T-helper 2 cell treated with Interferon-gamma antibody and Interleukin-4, amounts not matched to agents 100 ng/mL and 5 ng/mL, for 36 hours (primary cell): ENCODE measurements around the gene RSPH1. TPM values are rescaled to one million over a fixed set of nuclear protein-coding genes. Genes with fewer than 3 reads are reported as not detected.

Experiments
- intact Hi-C: fragments of 100-400 bp; cut with micrococcal nuclease; formaldehyde crosslinking; loops from one replicate; pipeline ENCODE4 v1.15.1; 2023
- total RNA-seq: library from RNA; stranded (reverse); gene quantifications from 2 replicates; pipeline ENCODE4 v1.2.3, GENCODE V29; 2022

RSPH1 gene
- total RNA-seq, 1 donor from 2014 or later, result not detected

DNA sequence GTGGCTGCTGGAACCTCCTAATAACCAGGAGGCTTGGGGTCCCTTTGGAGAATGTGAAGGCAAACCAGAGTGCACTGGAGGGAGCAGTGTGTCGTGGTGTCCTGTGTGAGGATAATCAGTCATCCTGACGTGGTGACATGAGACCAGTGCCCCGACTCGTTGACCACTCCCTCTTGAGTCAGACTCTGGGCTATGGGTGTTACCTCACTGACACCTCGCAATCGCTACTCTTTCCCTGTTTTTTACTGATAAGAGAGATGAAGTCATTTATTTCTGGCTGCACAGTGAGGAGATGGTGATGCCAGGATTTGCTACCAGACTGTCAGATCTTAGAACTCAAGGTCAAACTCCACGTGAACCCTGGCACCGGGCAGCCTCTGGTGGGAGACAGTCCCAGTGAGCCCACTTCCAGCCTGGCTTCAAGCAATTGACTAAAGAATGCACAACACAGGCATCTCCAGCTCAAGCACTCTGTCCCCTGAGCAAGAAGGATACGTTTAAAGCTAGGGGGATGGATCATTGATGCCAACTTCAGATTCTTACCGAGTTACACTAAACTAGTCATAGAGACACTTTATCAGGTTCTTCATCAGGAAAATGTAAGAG is 62.0 kb downstream of the RSPH1 start:
- intact Hi-C loops, result no loop called here

DNA sequence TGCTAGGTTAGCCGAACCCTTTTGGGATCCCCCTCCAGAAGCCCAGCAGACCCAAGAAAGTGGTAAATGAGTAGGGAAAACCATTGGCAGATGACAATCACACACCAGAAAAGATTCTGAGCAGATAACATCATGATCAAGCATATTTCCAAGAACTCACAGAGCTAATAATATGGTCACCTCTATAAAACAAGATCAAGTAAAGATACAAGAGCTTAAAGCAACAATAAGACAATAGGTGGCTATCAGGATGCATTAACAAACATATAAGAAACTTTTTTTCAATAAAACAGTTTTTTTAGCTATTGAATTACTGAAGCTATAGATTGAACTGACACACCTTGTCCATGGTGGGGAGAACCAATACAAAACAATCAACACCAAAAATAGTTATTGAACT is 63.3 kb downstream of the RSPH1 start:
- intact Hi-C loops, result no loop called here

- intact Hi-C loops, result no loop called here
Measured at GRCh38 chr21:42431196-42431595, 64.8 kb downstream of the RSPH1 start.

DNA sequence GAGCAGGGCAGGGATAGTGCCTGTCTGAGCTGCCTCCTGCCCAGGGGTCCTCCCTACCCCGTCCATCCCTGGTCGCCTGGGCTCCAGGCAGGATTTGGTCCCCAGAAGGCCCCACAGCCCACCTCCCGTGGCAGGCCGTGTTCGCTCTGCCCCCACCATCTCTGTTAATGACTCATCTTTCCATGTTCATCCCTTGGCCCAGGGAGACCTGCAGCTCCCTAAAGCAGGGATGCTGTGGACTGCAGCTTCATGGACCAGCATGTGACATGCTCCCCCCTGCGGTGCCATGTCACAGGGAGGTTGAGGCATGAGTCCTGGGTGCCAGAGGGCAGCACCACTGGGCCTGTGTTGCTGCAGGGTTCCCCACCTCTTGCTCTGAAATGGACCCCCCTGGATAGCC is 65.5 kb downstream of the RSPH1 start:
- intact Hi-C loops, result no loop called here

DNA sequence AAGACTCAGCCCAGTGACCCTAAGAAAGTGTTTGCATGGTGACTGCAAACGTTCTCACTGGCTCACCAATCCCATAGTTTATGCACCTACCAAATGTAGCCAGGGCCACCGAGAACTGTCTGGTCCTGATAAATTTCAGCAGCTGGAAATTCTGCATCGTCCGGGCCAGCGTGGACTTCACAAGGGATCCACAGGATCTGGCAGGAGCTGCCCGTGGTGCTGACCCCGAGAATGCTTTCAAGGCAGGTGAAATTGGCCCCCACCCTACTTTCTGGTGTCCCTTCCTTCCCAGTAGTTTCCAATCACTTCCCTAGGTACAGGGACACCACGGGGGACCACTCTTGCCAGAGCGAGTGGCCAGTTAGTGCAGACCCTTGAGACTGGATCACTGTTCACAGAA is 66.2 kb downstream of the RSPH1 start:
- intact Hi-C loops, result loop anchor here (5.0 to 10.0 kb wide), 4 partner anchors 38 to 235 kb away; no protein-coding TSS in a partner anchor

- intact Hi-C loops, result loop anchor here (5.0 to 10.0 kb wide), 4 partner anchors 37 to 234 kb away; no protein-coding TSS in a partner anchor
Measured at GRCh38 chr21:42429021-42429420, 67.0 kb downstream of the RSPH1 start.

GRCh38 chr21:42427809-42428419 is 68.1 kb downstream of the RSPH1 start:
- intact Hi-C loops, result loop anchor here (5.0 to 10.0 kb wide), 4 partner anchors 36 to 233 kb away; no protein-coding TSS in a partner anchor

GRCh38 chr21:42426876-42427480 is 69.0 kb downstream of the RSPH1 start:
- intact Hi-C loops, result loop anchor here (5.0 to 10.0 kb wide), 4 partner anchors 35 to 232 kb away; no protein-coding TSS in a partner anchor

DNA sequence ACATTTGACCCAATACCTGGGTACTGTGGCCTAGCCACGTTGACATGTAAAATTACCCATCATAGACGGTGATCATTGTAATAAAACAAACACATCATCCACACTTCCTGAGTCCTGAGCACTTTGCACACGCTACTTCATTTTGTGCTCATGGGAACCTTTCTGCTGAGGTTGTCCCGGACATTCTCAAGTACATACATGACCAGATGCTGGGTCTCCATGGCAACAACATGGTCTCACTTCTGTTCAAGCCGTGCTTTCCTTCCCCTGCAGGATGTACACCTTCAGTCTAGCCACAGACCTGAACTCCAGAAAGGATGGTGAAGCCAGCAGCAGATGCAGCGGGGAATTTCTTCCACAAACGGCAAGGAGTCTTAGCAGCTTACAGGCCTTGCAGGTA is 69.6 kb downstream of the RSPH1 start:
- intact Hi-C loops, result loop anchor here (5.0 to 10.0 kb wide), 4 partner anchors 34 to 232 kb away; no protein-coding TSS in a partner anchor

- intact Hi-C loops, result loop anchor here (1.0 to 10.0 kb wide), 5 partner anchors 22 to 231 kb away; partner anchors contain the start of gene UBASH3A
Measured at GRCh38 chr21:42425591-42425990, 70.4 kb downstream of the RSPH1 start.

DNA sequence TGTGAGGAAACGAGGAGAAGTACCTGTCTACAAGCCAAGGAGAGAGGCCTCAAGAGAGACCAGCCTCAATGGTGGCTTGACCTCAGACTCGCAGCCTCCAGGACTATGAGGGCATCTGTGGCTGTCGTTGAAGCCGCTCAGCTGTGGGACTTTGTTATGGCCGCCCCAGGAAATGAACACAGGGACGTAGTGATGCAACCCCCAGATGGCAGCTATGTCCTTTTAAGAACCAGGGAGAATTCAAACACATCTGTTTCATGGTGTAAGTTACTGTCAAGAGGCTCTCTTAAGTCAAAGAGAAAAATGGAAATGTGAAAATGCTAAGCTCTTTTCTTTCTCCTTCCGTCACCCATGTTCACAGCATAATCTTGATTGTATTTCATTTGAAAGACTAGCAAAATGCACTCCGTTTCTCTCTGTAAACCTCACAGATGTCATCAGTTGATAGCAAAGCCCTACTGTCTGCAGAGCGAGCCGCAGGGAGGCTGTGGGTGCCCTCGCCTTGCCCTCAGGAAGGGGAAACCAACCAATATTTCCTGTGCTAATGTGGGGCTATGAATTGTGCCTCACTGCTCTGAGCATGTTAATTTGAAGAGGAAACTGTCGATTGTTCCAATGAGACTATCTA is 71.0 kb downstream of the RSPH1 start:
- intact Hi-C loops, result loop anchor here (1.0 to 10.0 kb wide), 5 partner anchors 22 to 230 kb away; partner anchors contain the start of gene UBASH3A

- intact Hi-C loops, result loop anchor here (10.0 kb wide), 2 partner anchors 49 to 229 kb away; no protein-coding TSS in a partner anchor
Measured at GRCh38 chr21:42423685-42424084, 72.3 kb downstream of the RSPH1 start.

DNA sequence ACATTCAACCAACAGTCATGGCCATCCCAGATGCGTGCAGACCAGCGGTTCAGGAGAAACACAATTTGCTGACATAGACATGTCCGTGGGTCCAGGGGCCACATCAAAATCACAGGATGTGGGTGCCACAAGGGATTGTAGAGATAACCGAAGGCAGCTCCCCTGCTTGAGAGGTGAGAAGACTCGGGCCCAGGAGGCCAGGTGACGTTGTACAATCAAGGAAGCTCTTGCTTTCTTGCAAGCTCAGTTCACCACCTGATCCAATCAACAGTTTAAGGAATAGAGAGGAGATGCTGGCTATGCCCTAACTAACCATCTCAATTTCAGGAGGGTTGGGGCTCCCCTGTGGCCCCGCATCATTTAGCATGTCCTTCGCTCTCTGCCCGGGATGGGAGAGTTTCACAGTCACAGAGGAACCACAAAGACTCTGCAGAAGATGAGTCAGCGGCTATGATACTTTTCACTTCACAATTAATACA is 72.8 kb downstream of the RSPH1 start:
- intact Hi-C loops, result loop anchor here (10.0 kb wide), 2 partner anchors 48 to 228 kb away; no protein-coding TSS in a partner anchor

Other genes with a start within 250 kb of the RSPH1 start
- gene TFF3, start 180.8 kb downstream of the RSPH1 start, total RNA-seq, result not detected in 2 replicates
- gene TFF2, start 145.2 kb downstream of the RSPH1 start, total RNA-seq, result not detected in 2 replicates
- not detected in 2 replicates for gene TFF1, start 129.7 kb downstream of the RSPH1 start, total RNA-seq
- gene TMPRSS3, start 100.2 kb downstream of the RSPH1 start, total RNA-seq, result 3.9 and 5.3 TPM in 2 replicates
- gene UBASH3A, start 92.3 kb downstream of the RSPH1 start, total RNA-seq, result 84.2 and 93.0 TPM in 2 replicates
- 10.1 and 10.8 TPM in 2 replicates for gene SLC37A1, start 17.6 kb upstream of the RSPH1 start, total RNA-seq
- gene PDE9A, start 157.4 kb upstream of the RSPH1 start, total RNA-seq, result 10.4 and 12.6 TPM in 2 replicates